Neural progenitor cell (in vitro differentiated cells): ENCODE measurements around the gene TUT1. TPM values are rescaled to one million over a fixed set of nuclear protein-coding genes. Genes with fewer than 3 reads are reported as not detected.

Experiments
- DNase-seq: peaks from one replicate; pipeline ENCODE4 v3.0.0-alpha.2; 2016; ENCODE audit warnings: low spot score
- H2AFZ ChIP-seq: fragments of 200-600 bp; sonication (generic); replicated peaks from 2 replicates; pipeline ENCODE4 v1.6.1; 2016; ENCODE audit warnings: antibody characterized with exemption
- H3F3A ChIP-seq: fragments of 200-600 bp; sonication (generic); 2 replicates; pipeline ENCODE4 v1.6.1; 2016; ENCODE audit warnings: antibody characterized with exemption, low read depth
- H3K27ac ChIP-seq: fragments of 200-600 bp; sonication (generic); 2 replicates; pipeline ENCODE4 v1.5.1; 2016; ENCODE audit warnings: mild to moderate bottlenecking
- H3K27me3 ChIP-seq: fragments of 200-600 bp; sonication (generic); 2 replicates; pipeline ENCODE4 v1.6.1; 2016; ENCODE audit warnings: mild to moderate bottlenecking, moderate library complexity
- H3K36me3 ChIP-seq: fragments of 200-600 bp; sonication (generic); 2 replicates; pipeline ENCODE4 v1.5.1; 2016
- H3K4me1 ChIP-seq: fragments of 200-600 bp; sonication (generic); 2 replicates; pipeline ENCODE4 v1.6.1; 2016; ENCODE audit warnings: mixed run types
- H3K4me2 ChIP-seq: fragments of 200-600 bp; sonication (generic); 2 replicates; pipeline ENCODE4 v1.6.1; 2016
- H3K4me3 ChIP-seq: fragments of 200-600 bp; sonication (generic); 2 replicates; pipeline ENCODE4 v1.5.1; 2016
- H3K79me2 ChIP-seq: fragments of 200-600 bp; sonication (generic); 2 replicates; pipeline ENCODE4 v1.6.1; 2016; ENCODE audit warnings: low read depth
- H3K9ac ChIP-seq: fragments of 200-600 bp; sonication (generic); 2 replicates; pipeline ENCODE4 v1.6.1; 2016
- H3K9me3 ChIP-seq: fragments of 200-600 bp; sonication (generic); 2 replicates; pipeline ENCODE4 v1.5.1; 2016; ENCODE audit warnings: low read depth
- H4K20me1 ChIP-seq: fragments of 200-600 bp; sonication (generic); 2 replicates; pipeline ENCODE4 v1.6.1; 2016; ENCODE audit warnings: low read depth
- H3K27ac Mint-ChIP-seq: 3 replicates; pipeline ENCODE4 v1.8.0; 2021; ENCODE audit warnings: mixed read lengths
- H3K27me3 Mint-ChIP-seq: 2 replicates; pipeline ENCODE4 v1.8.0; 2022; ENCODE audit warnings: low read depth, mild to moderate bottlenecking, inconsistent platforms, moderate library complexity, mixed read lengths; ENCODE audit not compliant: insufficient read depth
- H3K36me3 Mint-ChIP-seq: 3 replicates; pipeline ENCODE4 v1.8.0; 2021; ENCODE audit warnings: mixed read lengths
- H3K4me1 Mint-ChIP-seq: 3 replicates; pipeline ENCODE4 v1.8.0; 2021; ENCODE audit warnings: mixed read lengths
- H3K4me3 Mint-ChIP-seq: 3 replicates; pipeline ENCODE4 v1.8.0; 2021; ENCODE audit warnings: mild to moderate bottlenecking, moderate library complexity, mixed read lengths
- H3K9me3 Mint-ChIP-seq: 3 replicates; pipeline ENCODE4 v1.8.0; 2020; ENCODE audit warnings: mixed read lengths
- EZH2 ChIP-seq: fragments of 200-600 bp; sonication (generic); IDR thresholded peaks from 2 replicates; pipeline ENCODE4 v1.6.1; 2017; ENCODE audit warnings: antibody characterized with exemption, mild to moderate bottlenecking, moderate library complexity
- EZH2phosphoT487 ChIP-seq: fragments of 200-600 bp; sonication (generic); IDR thresholded peaks from 2 replicates; pipeline ENCODE4 v1.6.1; 2017; ENCODE audit warnings: antibody characterized with exemption
- total RNA-seq: library from RNA; depleted of rRNA; stranded (reverse); fragments of >200 nt; gene quantifications from 2 replicates; pipeline ENCODE4 v1.2.3, GENCODE V29; 2015; ENCODE audit warnings: low replicate concordance
- TF ChIP-seq, protein P1 (sequence below): fragments of 200-600 bp; sonication (generic); IDR thresholded peaks from 2 replicates; pipeline ENCODE4 v1.5.1; 2017; ENCODE audit warnings: antibody characterized with exemption, mild to moderate bottlenecking

The TUT1 gene
- total RNA-seq, 1 donor from 2014 or later: 4.8 TPM

DNA sequence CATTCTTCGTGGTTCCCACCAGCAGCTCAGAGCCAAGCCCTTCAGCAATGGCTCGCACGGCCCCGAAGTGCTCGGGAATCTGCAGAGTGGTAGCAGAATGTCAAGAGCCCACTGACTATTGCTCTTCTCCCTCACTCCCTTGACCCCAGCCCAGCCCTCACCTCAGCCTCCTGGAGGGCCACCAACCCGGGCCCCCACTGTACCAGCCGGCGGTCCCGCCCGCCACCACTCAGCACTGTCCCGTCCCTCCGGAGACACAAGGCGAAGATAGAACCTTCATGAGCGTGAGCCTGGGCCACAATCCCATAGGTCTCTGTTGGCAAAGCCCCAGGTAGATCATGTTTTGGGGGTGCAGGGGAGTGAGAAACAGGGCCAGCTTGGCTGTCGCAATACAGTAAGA lies 14.6 kb upstream of the TUT1 start:
- H3K36me3 ChIP-seq: no peaks in the 10 kb centered on the region
- Mint-ChIP-seq H3K27me3 (peaks cover 6% of the 10 kb centered on the region), H3K27ac (peak overlapping the region; percentile 33), H3K36me3 (peaks cover 11% of the 10 kb centered on the region), H3K9me3 (no peaks in the 10 kb centered on the region), H3K4me3 (peak overlapping the region; percentile 43), H3K4me1 (peaks cover 45% of the 10 kb centered on the region)
- H3K4me2 ChIP-seq: no peak overlapping the region
- peaks cover 6% of the 10 kb centered on the region for H3K79me2 ChIP-seq
- TF ChIP-seq EZH2 (no peak), EZH2phosphoT487 (no peak)
- TF ChIP-seq, protein P1, sequence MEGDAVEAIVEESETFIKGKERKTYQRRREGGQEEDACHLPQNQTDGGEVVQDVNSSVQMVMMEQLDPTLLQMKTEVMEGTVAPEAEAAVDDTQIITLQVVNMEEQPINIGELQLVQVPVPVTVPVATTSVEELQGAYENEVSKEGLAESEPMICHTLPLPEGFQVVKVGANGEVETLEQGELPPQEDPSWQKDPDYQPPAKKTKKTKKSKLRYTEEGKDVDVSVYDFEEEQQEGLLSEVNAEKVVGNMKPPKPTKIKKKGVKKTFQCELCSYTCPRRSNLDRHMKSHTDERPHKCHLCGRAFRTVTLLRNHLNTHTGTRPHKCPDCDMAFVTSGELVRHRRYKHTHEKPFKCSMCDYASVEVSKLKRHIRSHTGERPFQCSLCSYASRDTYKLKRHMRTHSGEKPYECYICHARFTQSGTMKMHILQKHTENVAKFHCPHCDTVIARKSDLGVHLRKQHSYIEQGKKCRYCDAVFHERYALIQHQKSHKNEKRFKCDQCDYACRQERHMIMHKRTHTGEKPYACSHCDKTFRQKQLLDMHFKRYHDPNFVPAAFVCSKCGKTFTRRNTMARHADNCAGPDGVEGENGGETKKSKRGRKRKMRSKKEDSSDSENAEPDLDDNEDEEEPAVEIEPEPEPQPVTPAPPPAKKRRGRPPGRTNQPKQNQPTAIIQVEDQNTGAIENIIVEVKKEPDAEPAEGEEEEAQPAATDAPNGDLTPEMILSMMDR: no peak
- no peak overlapping the region for H3K9ac ChIP-seq
- H3K27ac ChIP-seq: no peak overlapping the region
- H3F3A ChIP-seq: peaks cover 39% of the 10 kb centered on the region
- H3K9me3 ChIP-seq: no peaks in the 10 kb centered on the region
- peaks cover 25% of the 10 kb centered on the region for H3K4me1 ChIP-seq
- no peak overlapping the region for H3K4me3 ChIP-seq
- H4K20me1 ChIP-seq: no peaks in the 10 kb centered on the region
- DNase-seq: no peak
- H3K27me3 ChIP-seq: peaks cover 24% of the 10 kb centered on the region
- no peak overlapping the region for H2AFZ ChIP-seq

DNA sequence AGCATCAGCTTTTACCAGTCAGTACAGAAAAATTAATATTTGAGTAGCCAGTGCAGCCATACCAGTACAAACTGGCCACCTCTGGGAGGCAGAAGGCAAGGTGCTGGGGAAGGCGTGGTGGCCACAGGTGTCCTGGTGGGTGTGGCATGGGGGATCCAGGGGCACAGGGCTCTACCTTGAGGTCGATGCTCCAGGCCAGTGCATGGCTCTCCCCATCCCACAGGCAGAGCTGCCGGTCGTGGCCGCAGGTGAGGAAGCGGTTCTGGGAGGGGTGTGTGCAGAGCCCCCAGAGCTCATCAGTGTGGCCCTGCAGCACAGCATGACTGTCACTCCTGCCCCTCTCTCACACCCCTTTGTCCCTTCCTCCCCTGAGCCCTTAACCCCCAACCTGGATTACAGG lies 14.1 kb upstream of the TUT1 start:
- Histone ChIP-seq H3K9me3 (no peaks in the 10 kb centered on the region), H3K9ac (no peak overlapping the region), H4K20me1 (peaks cover 3% of the 10 kb centered on the region), H2AFZ (no peak overlapping the region), H3K36me3 (no peaks in the 10 kb centered on the region), H3F3A (peaks cover 39% of the 10 kb centered on the region), H3K79me2 (peaks cover 10% of the 10 kb centered on the region), H3K4me3 (no peak overlapping the region), H3K4me2 (no peak overlapping the region), H3K27me3 (peaks cover 22% of the 10 kb centered on the region), H3K4me1 (peaks cover 25% of the 10 kb centered on the region), H3K27ac (no peak overlapping the region)
- Mint-ChIP-seq H3K27me3 (peaks cover 6% of the 10 kb centered on the region), H3K27ac (peak overlapping the region; percentile 59), H3K4me1 (peaks cover 45% of the 10 kb centered on the region), H3K9me3 (no peaks in the 10 kb centered on the region), H3K4me3 (peak overlapping the region; percentile 47), H3K36me3 (peaks cover 13% of the 10 kb centered on the region)
- no peak for DNase-seq
- TF ChIP-seq EZH2 (no peak), EZH2phosphoT487 (no peak)
- TF ChIP-seq, protein P1: no peak

DNA sequence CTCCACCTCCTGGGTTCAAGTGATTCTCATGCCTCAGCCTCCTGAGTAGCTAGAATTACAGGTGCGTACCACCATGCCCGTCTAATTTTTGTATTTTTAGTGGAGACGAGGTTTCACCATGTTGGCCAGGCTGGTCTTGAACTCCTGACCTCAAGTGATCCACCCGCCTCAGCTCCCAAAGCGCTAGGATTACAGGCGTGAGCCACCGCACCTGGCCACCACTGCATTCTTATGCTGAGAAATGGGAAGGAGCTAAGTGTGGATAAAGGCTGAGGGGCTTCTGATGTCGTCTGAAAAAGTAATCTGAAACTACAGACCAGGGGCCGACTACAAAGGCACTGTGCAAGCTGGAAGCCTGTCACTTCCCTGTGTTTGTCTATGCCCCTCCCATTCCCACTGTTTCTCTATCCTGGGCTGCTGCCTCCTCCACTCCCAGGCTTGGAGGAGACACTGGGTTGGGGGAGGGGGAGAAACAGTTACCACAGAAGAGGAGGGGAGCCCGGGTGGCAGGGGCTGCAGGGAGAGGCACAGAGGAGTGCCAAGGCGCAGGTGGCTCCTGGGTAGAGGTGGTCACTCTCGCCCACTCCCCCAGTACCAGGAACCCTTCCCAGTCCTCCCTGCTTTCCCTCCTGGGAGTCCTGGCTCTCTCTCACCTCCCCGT lies 13.3 kb upstream of the TUT1 start:
- Mint-ChIP-seq H3K4me3 (peak overlapping the region; percentile 44), H3K27ac (peak overlapping the region; percentile 59), H3K4me1 (peaks cover 48% of the 10 kb centered on the region), H3K36me3 (peaks cover 15% of the 10 kb centered on the region), H3K9me3 (no peaks in the 10 kb centered on the region), H3K27me3 (peaks cover 6% of the 10 kb centered on the region)
- TF ChIP-seq EZH2: no peak
- TF ChIP-seq, protein P1: no peak
- no peak for TF ChIP-seq EZH2phosphoT487
- Histone ChIP-seq H3K36me3 (no peaks in the 10 kb centered on the region), H3K27ac (peak overlapping the region; percentile 27), H3K9ac (no peak overlapping the region), H3K4me1 (peaks cover 32% of the 10 kb centered on the region), H3F3A (peaks cover 45% of the 10 kb centered on the region), H3K79me2 (peaks cover 19% of the 10 kb centered on the region), H3K4me3 (no peak overlapping the region), H3K27me3 (peaks cover 22% of the 10 kb centered on the region), H3K4me2 (peak overlapping the region; percentile 51), H4K20me1 (peaks cover 12% of the 10 kb centered on the region), H2AFZ (no peak overlapping the region), H3K9me3 (no peaks in the 10 kb centered on the region)
- DNase-seq: peak; percentile 85
